ENCODE data around the gene TRNAU1AP.
"Not testable (repeated sequence)": the region's sequence is repeated elsewhere in the genome, so short reads cannot be mapped to it uniquely, and the experiment has no call there.

TRNAU1AP gene

DNA sequence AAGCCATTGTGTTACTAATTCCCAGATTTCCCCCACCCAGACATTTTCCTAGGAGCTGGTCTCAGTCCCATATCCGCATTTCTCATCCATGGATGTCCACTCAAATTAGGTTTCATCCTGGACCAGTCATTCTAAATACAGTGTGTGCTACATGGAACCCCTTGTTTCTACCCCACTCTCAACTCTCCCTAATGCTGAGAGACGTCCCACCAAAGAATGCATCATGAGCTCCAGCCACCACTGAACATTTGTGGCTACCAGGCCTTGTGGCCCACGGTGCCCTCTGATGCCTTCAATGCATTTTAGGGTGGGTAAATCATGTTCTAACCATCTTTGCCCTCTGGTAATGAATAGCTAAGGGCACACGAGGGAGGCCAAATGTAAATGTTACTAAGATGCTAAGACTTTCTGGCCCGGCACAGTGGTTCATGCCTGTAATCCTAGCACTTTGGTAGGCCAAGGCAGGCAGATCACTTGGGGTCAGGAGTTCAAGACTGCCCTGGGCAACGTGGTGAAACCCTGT, 25.9 kb downstream of the TRNAU1AP start:
- DNase-seq, result no peak

GRCh38 chr1:28579401-28579800, 26.5 kb downstream of the TRNAU1AP start:
- DNase-seq, result no peak

DNA sequence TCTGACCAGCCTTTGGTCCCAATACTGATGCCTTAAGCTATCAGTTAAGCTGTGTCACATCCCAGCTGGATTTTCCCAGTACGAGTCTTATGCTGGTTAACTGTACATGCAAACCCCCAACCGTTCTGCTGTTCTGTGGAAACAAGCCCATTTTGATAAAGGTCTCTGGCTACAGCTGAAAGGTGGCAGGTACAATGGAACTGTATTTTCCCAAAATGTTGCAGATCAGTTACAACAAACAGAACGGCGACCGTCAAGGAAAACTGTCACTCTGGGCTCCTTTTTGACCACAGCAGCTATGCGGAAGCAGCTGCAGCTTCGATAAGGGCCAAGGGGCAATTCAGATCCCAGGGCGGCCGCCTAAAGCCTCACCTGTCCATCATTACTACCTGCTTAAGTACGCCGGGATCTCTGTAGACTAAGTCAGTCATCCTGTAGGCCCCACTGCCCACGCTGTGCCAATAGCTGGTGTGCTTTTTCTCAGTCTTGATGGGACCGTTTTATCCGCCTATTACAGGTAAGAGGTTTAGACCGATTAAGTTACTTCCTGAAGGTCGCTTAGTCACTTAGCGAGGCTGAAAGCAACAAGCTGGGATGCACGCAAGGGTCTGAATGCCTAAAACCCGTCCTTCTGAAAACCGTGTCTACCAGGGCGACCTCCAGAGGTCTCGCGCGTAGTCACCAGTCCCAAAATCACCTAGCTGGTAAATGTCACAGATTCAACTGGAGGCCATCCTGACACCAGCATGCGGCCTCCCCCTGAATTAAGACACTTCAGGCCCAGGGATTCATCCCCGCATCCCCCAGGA, 28.0 kb downstream of the TRNAU1AP start:
- DNase-seq, result peak; percentile 17

- peak; percentile 95 for DNase-seq
Observed at GRCh38 chr1:28581531-28582247, 28.8 kb downstream of the TRNAU1AP start.

DNA sequence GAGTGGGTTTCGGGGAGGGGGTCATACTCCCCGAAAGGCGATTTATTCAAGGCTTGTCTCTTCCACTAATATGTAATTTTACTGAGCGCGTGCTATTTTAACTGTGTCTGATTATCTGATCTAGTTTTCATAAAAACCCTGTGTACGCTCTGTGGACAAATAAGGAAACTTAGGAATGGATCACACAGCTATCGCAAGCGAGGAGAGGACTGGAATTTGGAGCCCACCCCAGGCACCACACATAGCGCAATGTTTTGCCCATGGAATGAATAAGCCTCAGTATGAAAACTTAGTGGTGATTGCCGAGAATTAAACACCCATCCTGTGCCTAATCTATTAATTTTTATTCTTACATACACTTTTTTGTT, 29.3 kb downstream of the TRNAU1AP start:
- no peak for DNase-seq

- DNase-seq, result not testable (repeated sequence)
Observed at GRCh38 chr1:28586585-28587391, 33.9 kb downstream of the TRNAU1AP start.

GRCh38 chr1:28591708-28592320, 38.9 kb downstream of the TRNAU1AP start, which contains the start of gene RAB42:
RAB42 (plus strand) TSS chr1:28592265; CDS start chr1:28592512, 247 bp downstream.
- no peak for DNase-seq

DNA sequence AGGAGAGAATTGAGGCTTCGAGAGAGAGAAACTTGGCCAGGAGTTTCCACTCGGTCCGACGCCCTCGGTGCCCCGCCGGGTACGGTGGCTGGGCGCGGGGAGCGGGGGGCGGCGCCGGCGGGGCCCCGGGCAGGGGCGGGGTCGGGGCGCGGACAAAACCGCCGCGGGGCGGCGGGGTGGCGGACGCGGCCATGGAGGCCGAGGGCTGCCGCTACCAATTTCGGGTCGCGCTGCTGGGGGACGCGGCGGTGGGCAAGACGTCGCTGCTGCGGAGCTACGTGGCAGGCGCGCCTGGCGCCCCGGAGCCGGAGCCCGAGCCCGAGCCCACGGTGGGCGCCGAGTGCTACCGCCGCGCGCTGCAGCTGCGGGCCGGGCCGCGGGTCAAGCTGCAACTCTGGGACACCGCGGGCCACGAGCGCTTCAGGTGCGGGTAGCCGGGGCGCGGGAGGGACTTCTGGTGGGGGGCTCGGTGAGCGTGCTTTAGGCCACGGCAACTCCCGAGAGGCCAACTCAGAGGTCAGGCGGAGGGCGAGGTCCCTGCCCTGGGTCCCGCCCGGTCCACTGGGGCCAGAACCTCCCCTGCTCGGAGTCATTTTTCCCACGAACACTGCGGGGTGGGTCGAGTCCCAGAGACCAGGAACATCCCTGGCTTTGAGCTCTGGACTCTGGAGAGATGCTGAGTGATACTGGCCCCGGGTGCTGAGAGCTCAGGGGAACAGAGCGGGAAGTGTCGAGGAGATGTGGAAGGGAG, 39.6 kb downstream of the TRNAU1AP start:
- no peak for DNase-seq

- not testable (repeated sequence) for DNase-seq
Observed at GRCh38 chr1:28593988-28594356, 41.1 kb downstream of the TRNAU1AP start.

DNA sequence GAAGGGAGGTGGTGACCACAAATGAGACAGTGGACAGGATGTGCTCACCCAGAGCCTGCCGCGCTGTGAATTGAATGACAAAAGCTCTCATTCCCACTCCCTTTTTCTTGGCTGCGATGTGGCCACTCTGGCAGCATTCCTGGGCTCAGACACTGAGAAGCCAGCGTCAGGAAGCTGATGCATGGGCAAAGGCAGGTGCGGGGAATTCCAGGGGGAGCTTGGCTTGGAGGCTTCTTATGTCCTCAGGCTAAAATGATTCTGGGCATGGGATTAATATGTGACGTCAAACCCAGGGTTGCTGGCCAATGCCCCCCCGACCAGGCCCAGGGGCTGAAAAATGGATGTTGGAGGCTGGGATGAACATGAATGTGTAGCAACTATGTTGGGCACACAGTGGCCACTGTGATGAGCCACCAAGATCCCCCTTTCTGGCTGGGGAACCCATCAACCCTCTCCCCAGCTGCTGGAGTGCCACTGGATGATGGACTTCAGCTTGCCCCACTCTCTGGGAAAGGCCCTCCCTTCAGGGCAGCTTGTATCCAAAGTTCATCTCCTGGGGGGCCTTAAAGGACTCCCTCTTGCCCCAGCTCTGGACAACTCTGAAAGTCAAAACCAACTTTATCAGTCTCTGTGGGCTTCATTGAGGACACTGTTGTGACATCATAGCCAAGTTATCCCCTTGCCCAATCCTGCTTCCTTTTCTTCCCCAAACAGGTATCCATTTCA, 42.0 kb downstream of the TRNAU1AP start:
- DNase-seq, result not testable (repeated sequence)

DNA sequence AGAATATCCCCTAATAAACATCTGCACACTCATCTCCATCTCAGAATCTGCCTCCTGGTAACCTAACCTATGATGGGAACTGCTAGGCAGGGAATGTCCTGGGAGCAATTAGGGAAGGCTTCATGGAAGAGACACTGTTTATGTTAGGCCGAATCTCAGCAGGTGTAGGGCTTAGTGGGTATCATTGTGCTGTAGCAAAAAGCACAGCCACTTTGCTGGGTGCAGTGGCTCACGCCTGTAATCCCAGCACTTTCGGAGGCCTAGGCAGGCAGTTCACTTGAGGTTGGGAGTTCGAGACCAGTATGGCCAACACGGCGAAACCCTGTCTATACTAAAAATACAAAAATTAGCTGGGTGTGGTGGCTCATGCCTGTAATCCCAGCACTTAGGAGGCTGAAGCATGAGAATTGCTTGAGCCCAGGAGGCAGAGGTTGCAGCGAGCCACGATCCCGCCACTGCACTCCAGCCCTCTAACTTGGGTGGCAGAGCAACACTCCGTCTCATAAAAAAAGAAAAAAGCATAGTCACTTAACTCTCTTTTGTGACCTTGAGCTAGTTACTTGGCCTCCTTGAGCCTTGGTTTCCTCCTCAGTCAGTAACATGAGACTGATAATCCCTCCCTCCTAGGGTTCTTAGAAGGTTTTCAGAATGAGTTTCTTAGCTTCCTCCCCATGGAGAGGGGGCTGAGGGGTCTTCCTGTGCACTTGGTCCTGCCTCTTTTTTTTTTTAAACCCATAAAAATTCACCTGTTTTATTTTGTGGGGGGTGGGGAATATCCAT, 42.7 kb downstream of the TRNAU1AP start:
- no peak for DNase-seq

DNA sequence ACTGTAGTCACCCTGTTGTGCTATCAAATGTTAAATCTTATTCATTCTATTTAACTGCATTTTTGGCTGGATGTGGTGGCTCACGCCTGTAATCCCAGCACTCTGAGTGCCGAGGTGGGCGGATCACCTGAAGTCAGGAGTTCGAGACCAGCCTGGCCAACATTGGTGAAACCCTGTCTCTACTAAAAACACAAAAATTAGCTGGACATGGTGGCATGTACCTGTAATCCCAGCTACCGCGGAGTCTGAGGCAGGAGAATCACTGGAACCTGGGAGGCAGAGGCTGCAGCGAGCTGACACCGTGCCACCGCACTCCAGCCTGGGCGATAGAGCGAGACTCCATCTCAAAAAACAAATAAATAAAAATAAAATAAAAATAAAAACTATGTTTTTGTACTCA, 43.4 kb downstream of the TRNAU1AP start:
- not testable (repeated sequence) for DNase-seq

- DNase-seq, result no peak
Observed at GRCh38 chr1:28601696-28602095, 48.8 kb downstream of the TRNAU1AP start.

DNA sequence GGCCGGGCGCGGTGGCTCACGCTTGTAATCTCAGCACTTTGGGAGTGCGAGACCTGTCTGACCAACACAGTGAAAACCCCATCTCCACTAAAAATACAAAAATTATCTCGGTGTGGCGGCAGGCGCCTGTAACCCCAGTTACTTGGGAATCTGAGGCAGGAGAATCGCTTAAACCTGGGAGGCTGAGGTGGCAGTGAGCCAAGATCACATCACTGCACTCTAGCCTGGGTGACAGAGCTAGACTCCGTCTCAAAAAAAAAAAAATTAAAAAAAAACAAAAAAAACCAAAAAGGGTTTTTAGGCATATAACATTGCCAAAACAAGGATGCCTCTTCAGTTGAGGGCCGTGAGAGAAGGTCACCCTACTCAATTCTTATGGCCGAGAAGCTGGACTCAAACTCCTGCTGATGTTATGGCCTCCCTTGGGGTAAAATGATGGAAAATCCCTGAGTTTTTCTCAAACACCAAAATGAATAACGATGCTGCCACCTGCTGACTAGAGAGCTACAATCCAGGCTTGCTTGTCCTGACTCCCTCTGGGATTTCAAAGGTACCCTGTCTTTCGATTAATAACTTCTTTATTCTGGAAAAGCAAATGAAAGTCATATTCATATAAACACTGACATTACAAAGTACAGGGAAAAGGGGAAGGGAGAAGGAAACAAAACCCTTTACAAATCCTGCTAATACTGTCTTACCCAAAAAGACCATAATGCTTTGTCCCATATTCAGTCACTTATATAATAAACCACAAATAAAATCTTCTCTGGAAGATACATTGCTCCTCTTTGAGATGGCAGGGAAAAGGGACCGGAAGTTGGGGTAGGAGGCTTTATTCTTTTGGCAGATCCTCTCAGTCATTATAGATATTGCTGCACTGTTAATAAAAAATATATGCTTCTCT, 49.9 kb downstream of the TRNAU1AP start:
- DNase-seq, result peak; percentile 20

DNA sequence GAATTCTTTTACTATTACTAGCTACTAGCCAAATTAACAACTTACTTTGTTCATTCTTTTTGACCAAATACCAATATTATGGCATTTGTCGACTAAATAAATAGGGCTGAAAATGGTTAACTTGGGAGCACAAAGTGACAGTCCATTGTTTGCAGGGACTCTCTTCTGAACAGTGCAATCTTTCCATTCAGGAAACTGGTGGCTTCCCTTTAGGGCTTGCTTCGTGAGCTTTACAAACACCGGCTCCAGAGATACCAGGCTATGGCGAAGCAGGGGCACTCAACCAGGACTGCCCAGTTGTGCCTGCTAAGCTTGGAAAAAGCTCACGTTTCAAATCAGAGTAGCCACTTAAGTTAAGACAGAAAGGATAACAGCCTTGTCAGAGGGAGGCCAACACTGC, 51.5 kb downstream of the TRNAU1AP start:
- DNase-seq, result no peak

GRCh38 chr1:28604962-28605361, 52.1 kb downstream of the TRNAU1AP start:
- no peak for DNase-seq

GRCh38 chr1:28606771-28607170, 53.9 kb downstream of the TRNAU1AP start:
- DNase-seq, result no peak

GRCh38 chr1:28613175-28613574, 60.3 kb downstream of the TRNAU1AP start:
- DNase-seq, result no peak
